Smooth muscle cell (in vitro differentiated cells): Measurements from ENCODE around the gene ZC3H12C. TPM values are rescaled to one million over a fixed set of nuclear protein-coding genes. Genes with fewer than 3 reads are reported as not detected.

ENCODE experiments used
- DNase-seq: peaks from one replicate; lab custom pipeline; 2025; ENCODE audit not compliant: unreplicated experiment; lab: John Stamatoyannopoulos, UW
- H2AFZ ChIP-seq: fragments of 200-600 bp; sonication (generic); 2 replicates; pipeline ENCODE4 v1.6.0; 2016; ENCODE audit warnings: antibody characterized with exemption, low read depth, mild to moderate bottlenecking
- H3F3A ChIP-seq: fragments of 200-600 bp; sonication (generic); 2 replicates; pipeline ENCODE4 v1.6.0; 2017; ENCODE audit warnings: antibody characterized with exemption, low read depth
- H3K27ac ChIP-seq: fragments of 200-600 bp; sonication (generic); 2 replicates; pipeline ENCODE4 v1.5.1; 2016; ENCODE audit warnings: low read depth, mild to moderate bottlenecking
- H3K27me3 ChIP-seq: fragments of 200-600 bp; sonication (generic); 2 replicates; pipeline ENCODE4 v1.6.1; 2016; ENCODE audit warnings: low read depth, mild to moderate bottlenecking
- H3K36me3 ChIP-seq: fragments of 200-600 bp; sonication (generic); 2 replicates; pipeline ENCODE4 v1.5.1; 2016; ENCODE audit warnings: low read depth
- H3K4me1 ChIP-seq: fragments of 200-600 bp; sonication (generic); 2 replicates; pipeline ENCODE4 v1.5.1; 2016; ENCODE audit warnings: low read depth
- H3K4me2 ChIP-seq: fragments of 200-600 bp; sonication (generic); 2 replicates; pipeline ENCODE4 v1.6.0; 2016; ENCODE audit warnings: mild to moderate bottlenecking
- H3K4me3 ChIP-seq: fragments of 200-600 bp; sonication (generic); 2 replicates; pipeline ENCODE4 v1.5.1; 2016; ENCODE audit warnings: mild to moderate bottlenecking
- H3K79me2 ChIP-seq: fragments of 200-600 bp; sonication (generic); 2 replicates; pipeline ENCODE4 v1.6.0; 2016; ENCODE audit warnings: low read depth, mild to moderate bottlenecking
- H3K9ac ChIP-seq: fragments of 200-600 bp; sonication (generic); 2 replicates; pipeline ENCODE4 v1.6.0; 2016; ENCODE audit warnings: low read depth
- H3K9me3 ChIP-seq: fragments of 200-600 bp; sonication (generic); replicated peaks from 2 replicates; pipeline ENCODE4 v1.5.1; 2016; ENCODE audit warnings: low read depth
- H4K20me1 ChIP-seq: fragments of 200-600 bp; sonication (generic); 2 replicates; pipeline ENCODE4 v1.6.0; 2016; ENCODE audit warnings: low read depth
- CTCF ChIP-seq: fragments of 200-600 bp; sonication (generic); IDR thresholded peaks from 2 replicates; pipeline ENCODE4 v1.5.1; 2017; ENCODE audit warnings: borderline replicate concordance, mild to moderate bottlenecking, antibody characterized with exemption; ENCODE audit not compliant: insufficient read depth, poor library complexity, severe bottlenecking
- WGBS: methylation state at CpG from one replicate; pipeline ENCODE4 v1.1.7; 2016; ENCODE audit warnings: low lambda C conversion rate; 5-methylcytosine and 5-hydroxymethylcytosine counted together
- polyA plus RNA-seq: library from polyadenylated mRNA; unstranded; fragments of >200 nt; fragmentation: Nextera tagmentation; extraction: Ambion mirVana; gene quantifications from 2 replicates; pipeline ENCODE4 v1.2.1, GENCODE V29; 2016
- total RNA-seq: library from RNA; depleted of rRNA; stranded (reverse); fragments of >200 nt; gene quantifications from 2 replicates; pipeline ENCODE4 v1.2.3, GENCODE V29; 2014

Gene ZC3H12C
- total and polyA plus RNA-seq, 2 experiments from 2014 or later = 1.9 to 10.6 TPM

- 47% methylated on average over 10 of the region's 10 CpGs for WGBS
- Histone ChIP-seq H3K4me2 (no peak overlapping the region), H3K27me3 (no peaks in the 10 kb centered on the region), H3K79me2 (peaks cover 43% of the 10 kb centered on the region), H3F3A (peaks cover 12% of the 10 kb centered on the region), H3K27ac (peak overlapping the region; percentile 66), H3K4me1 (peaks cover 61% of the 10 kb centered on the region), H4K20me1 (no peaks in the 10 kb centered on the region), H3K9ac (no peak overlapping the region), H2AFZ (no peak overlapping the region), H3K9me3 (no peaks in the 10 kb centered on the region), H3K4me3 (no peak overlapping the region), H3K36me3 (no peaks in the 10 kb centered on the region)
- TF ChIP-seq CTCF = no peak
- DNase-seq = no peak
Observed at GRCh38 chr11:110130642-110131238, 37.5 kb downstream of the ZC3H12C start.

DNA sequence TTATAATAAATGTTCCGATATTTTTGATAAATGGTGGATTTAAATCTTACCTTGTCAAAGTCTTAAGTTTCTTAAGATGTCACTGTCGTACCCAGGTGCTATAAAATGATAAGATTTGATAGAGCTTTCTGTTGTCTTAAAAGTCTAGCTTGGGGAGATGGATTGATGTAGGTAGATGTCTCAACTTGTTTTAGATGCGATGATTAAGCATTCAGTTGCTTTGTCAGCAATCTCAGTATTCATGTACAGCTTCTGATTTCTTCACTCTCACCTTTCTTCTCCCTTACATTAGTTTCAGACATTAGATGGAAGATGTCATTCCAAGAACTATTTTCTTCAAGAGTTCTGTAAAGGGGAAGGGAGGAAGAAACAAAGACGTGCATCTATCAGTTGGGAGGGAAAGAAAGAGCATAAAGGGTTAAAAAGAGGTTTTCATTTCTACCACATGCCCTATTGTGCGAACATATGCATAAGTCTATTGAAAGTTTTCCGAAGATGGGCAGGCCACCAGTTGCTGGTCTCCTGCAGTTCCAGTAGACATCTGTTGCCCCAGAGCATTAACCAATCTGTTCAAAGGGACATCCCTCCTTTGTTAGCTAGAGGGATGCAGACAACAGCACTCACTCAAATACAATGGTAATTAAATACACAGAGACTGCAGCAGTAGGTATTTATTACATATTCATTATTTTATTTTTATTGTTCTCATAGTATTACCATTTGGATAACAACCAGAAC, 38.4 kb downstream of the ZC3H12C start:
- H3K9me3 ChIP-seq = no peaks in the 10 kb centered on the region
- no peaks in the 10 kb centered on the region for H3K27me3 ChIP-seq
- no peak for DNase-seq
- peaks cover 48% of the 10 kb centered on the region for H3K79me2 ChIP-seq
- H3K36me3 ChIP-seq = no peaks in the 10 kb centered on the region
- peak overlapping the region; percentile 66 for H3K27ac ChIP-seq
- H3K4me2 ChIP-seq = no peak overlapping the region
- no peak for TF ChIP-seq CTCF
- WGBS = 71% methylated on average over 6 of the region's 6 CpGs
- H3K9ac ChIP-seq = no peak overlapping the region
- H3K4me3 ChIP-seq = no peak overlapping the region
- H3F3A ChIP-seq = peaks cover 12% of the 10 kb centered on the region
- H2AFZ ChIP-seq = no peak overlapping the region
- no peaks in the 10 kb centered on the region for H4K20me1 ChIP-seq
- H3K4me1 ChIP-seq = peaks cover 60% of the 10 kb centered on the region

DNA sequence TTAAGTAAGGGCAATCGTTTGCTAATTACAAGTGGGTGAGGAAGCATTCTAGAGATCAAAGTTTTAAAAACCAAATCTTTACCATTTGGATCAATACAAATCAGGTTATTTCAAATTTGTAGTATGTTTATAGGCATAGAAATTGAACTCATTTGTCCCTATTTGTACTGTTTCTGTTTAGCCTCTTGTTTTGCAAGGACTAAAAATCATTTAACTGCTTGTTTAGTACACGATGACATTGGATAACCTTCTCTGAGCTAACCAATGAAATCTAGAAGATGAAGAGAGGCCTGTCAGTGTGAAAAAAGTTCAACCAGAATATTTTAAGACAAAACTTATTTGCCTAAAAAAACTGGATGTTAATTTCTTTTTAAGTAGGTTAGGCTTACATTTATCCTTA, 40.0 kb downstream of the ZC3H12C start:
- Histone ChIP-seq H4K20me1 (no peaks in the 10 kb centered on the region), H3F3A (no peaks in the 10 kb centered on the region), H3K9me3 (no peaks in the 10 kb centered on the region), H3K4me3 (no peak overlapping the region), H3K27me3 (no peaks in the 10 kb centered on the region), H2AFZ (no peak overlapping the region), H3K36me3 (no peaks in the 10 kb centered on the region), H3K27ac (no peak overlapping the region), H3K4me2 (no peak overlapping the region), H3K4me1 (peaks cover 45% of the 10 kb centered on the region), H3K79me2 (peaks cover 48% of the 10 kb centered on the region), H3K9ac (no peak overlapping the region)
- no peak for DNase-seq
- 78% methylated on average over 2 of the region's 2 CpGs for WGBS
- TF ChIP-seq CTCF = no peak
